WERI-Rb-1 (cell line): ENCODE measurements around the gene INSR.
"Not testable (repeated sequence)": the region's sequence is repeated elsewhere in the genome, so short reads cannot be mapped to it uniquely, and the experiment has no call there.

Experiments
- DNase-seq: peaks from one replicate; pipeline ENCODE4 v3.0.0-alpha.2; 2020
- H3K27ac ChIP-seq: fragments of 250-450 bp; sonication (Bioruptor Pico); 2 replicates; pipeline ENCODE4 v1.5.1; 2020; ENCODE audit warnings: mild to moderate bottlenecking, moderate library complexity
- H3K27me3 ChIP-seq: fragments of 250-450 bp; sonication (Bioruptor Pico); 2 replicates; pipeline ENCODE4 v1.5.1; 2021; ENCODE audit warnings: mild to moderate bottlenecking, low read depth, moderate library complexity; ENCODE audit not compliant: insufficient read depth, severe bottlenecking
- H3K36me3 ChIP-seq: fragments of 250-450 bp; sonication (Bioruptor Pico); 2 replicates; pipeline ENCODE4 v1.5.1; 2020; ENCODE audit warnings: mild to moderate bottlenecking, moderate library complexity
- H3K4me3 ChIP-seq: 2 replicates; pipeline ENCODE4 v1.5.1; 2011; ENCODE audit warnings: low read depth, mild to moderate bottlenecking, control low read depth, low read length
- H3K9me3 ChIP-seq: fragments of 250-450 bp; sonication (Bioruptor Pico); 2 replicates; pipeline ENCODE4 v1.5.1; 2021; ENCODE audit warnings: mild to moderate bottlenecking, moderate library complexity; ENCODE audit not compliant: severe bottlenecking
- CTCF ChIP-seq: IDR thresholded peaks from 2 replicates; pipeline ENCODE4 v1.5.1; 2011; ENCODE audit warnings: low read depth, mild to moderate bottlenecking, control low read depth, inconsistent platforms, low read length

Gene INSR

GRCh38 chr19:7318176-7318575, 24.0 kb upstream of the INSR start:
- no peak for TF ChIP-seq CTCF
- Histone ChIP-seq H3K27me3 (no peaks in the 10 kb centered on the region), H3K4me3 (no peak overlapping the region), H3K36me3 (no peaks in the 10 kb centered on the region), H3K27ac (no peak overlapping the region), H3K9me3 (peaks cover 9% of the 10 kb centered on the region)
- DNase-seq: no peak

GRCh38 chr19:7312816-7313215, 18.6 kb upstream of the INSR start:
- no peak overlapping the region for H3K27ac ChIP-seq
- H3K9me3 ChIP-seq: peaks cover 4% of the 10 kb centered on the region
- no peak for TF ChIP-seq CTCF
- no peak overlapping the region for H3K4me3 ChIP-seq
- H3K36me3 ChIP-seq: no peaks in the 10 kb centered on the region
- no peak for DNase-seq
- H3K27me3 ChIP-seq: no peaks in the 10 kb centered on the region

GRCh38 chr19:7311911-7312310, 17.7 kb upstream of the INSR start:
- Histone ChIP-seq H3K27me3 (no peaks in the 10 kb centered on the region), H3K27ac (no peak overlapping the region), H3K4me3 (no peak overlapping the region), H3K36me3 (no peaks in the 10 kb centered on the region), H3K9me3 (peaks cover 4% of the 10 kb centered on the region)
- no peak for DNase-seq
- TF ChIP-seq CTCF: no peak

GRCh38 chr19:7308327-7308726, 14.1 kb upstream of the INSR start:
- DNase-seq, H3K27ac ChIP-seq, H3K27me3 ChIP-seq, H3K36me3 ChIP-seq, H3K9me3 ChIP-seq, H3K4me3 ChIP-seq: not testable (repeated sequence)

GRCh38 chr19:7307590-7308218, 13.5 kb upstream of the INSR start:
- no peak for TF ChIP-seq CTCF
- Histone ChIP-seq H3K27ac (no peak overlapping the region), H3K9me3 (no peaks in the 10 kb centered on the region), H3K36me3 (no peaks in the 10 kb centered on the region), H3K27me3 (no peaks in the 10 kb centered on the region), H3K4me3 (no peak overlapping the region)
- DNase-seq: no peak

GRCh38 chr19:7304200-7304599, 10.0 kb upstream of the INSR start:
- peaks cover 2% of the 10 kb centered on the region for H3K9me3 ChIP-seq
- H3K27ac ChIP-seq: no peak overlapping the region
- no peak overlapping the region for H3K4me3 ChIP-seq
- DNase-seq: no peak
- no peaks in the 10 kb centered on the region for H3K36me3 ChIP-seq
- no peak for TF ChIP-seq CTCF
- H3K27me3 ChIP-seq: no peaks in the 10 kb centered on the region
